HTR-8/SVneo (cell line): ENCODE data around the gene NCOA5.
A peak's percentile ranks its signal among the peaks of the same experiment; 100 is the strongest.

Experiments used
- DNase-seq: peaks from one replicate; pipeline ENCODE4 v3.0.0; 2011; ENCODE audit warnings: low spot score, mixed read lengths; ENCODE audit not compliant: insufficient read length
- FAIRE-seq: peaks from 2 replicates; lab custom pipeline; 2011; peaks lifted over from hg19 to GRCh38; lab: Jason Lieb, UNC

NCOA5 gene

GRCh38 chr20:46022411-46023147 lies 67.2 kb downstream of the NCOA5 start:
- FAIRE-seq: peak; percentile 46

GRCh38 chr20:46021361-46022359 lies 68.1 kb downstream of the NCOA5 start:
- FAIRE-seq (peak; percentile 92), DNase-seq (peak; percentile 95)

More at GRCh38 chr20:46022411-46023147, 67.2 kb downstream of the NCOA5 start:
- peak; percentile 79 for DNase-seq

GRCh38 chr20:46020555-46020954 lies 69.2 kb downstream of the NCOA5 start:
- FAIRE-seq (no peak), DNase-seq (no peak)

- DNase-seq (no peak), FAIRE-seq (peak; percentile 42)
Measured at GRCh38 chr20:46018611-46019010, 71.2 kb downstream of the NCOA5 start.

DNA sequence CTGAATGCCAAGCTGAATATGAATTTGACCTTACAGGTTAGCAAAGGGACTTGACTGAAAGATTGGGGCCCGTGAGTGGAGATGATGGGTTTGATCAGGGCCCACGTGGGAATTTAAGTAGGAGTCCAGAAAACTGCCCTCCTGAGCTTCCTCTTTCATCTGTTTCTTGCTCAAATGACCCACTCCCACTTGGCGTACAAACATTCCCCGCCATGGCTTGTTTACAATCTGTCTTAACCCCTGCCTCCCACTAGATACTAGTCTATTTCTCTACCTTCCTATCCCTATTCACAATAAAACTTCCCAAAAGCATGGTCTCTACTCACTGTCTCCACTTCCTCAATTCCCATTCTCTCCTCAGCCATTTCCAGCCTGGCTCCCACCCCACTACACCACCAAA lies 71.7 kb downstream of the NCOA5 start:
- DNase-seq (no peak), FAIRE-seq (no peak)

GRCh38 chr20:46017272-46017671 lies 72.5 kb downstream of the NCOA5 start:
- DNase-seq (no peak), FAIRE-seq (peak; percentile 65)

- DNase-seq (no peak), FAIRE-seq (peak; percentile 51)
Measured at GRCh38 chr20:46014517-46015396, 75.0 kb downstream of the NCOA5 start.

GRCh38 chr20:46013829-46014516 lies 75.8 kb downstream of the NCOA5 start:
- peak; percentile 90 for DNase-seq

DNA sequence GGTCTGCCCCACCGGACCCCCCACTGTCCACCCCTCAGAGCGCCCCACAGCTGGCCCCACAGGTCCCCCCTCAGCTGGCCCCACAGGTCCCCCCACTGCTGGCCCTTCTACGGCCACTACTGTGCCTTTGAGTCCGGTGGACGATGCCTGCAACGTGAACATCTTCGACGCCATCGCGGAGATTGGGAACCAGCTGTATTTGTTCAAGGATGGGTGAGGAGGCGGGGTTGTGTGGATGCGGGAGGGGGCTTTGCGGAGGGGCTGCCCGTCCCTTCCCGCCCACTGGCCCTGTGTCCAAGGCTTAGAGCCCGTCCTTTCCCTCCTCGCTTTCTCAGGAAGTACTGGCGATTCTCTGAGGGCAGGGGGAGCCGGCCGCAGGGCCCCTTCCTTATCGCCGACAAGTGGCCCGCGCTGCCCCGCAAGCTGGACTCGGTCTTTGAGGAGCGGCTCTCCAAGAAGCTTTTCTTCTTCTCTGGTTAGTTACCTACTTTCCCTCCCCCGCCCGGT lies 76.4 kb downstream of the NCOA5 start:
- FAIRE-seq: no peak
- DNase-seq: no peak

More at GRCh38 chr20:46013829-46014516, 75.8 kb downstream of the NCOA5 start:
- peak; percentile 93 for FAIRE-seq

DNA sequence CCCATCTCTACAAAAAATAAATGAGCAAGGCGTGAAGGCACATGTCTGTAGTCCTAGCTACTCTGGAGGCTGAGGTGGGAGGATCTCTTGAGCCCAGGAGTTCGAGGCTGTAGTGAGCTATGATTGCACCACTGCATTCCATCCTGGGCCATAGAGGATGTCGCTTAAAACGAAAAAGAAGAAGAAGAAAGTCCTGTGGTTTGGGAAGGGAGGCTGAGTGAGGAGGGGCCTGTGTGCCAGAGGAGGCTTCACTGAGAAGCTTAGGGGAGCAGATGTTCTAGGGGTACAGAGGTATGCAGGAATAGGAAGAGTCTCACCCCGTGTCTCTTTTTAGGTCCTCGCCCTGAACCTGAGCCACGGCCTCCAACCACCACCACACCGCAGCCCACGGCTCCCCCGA lies 76.8 kb downstream of the NCOA5 start:
- FAIRE-seq (peak; percentile 31), DNase-seq (no peak)

DNA sequence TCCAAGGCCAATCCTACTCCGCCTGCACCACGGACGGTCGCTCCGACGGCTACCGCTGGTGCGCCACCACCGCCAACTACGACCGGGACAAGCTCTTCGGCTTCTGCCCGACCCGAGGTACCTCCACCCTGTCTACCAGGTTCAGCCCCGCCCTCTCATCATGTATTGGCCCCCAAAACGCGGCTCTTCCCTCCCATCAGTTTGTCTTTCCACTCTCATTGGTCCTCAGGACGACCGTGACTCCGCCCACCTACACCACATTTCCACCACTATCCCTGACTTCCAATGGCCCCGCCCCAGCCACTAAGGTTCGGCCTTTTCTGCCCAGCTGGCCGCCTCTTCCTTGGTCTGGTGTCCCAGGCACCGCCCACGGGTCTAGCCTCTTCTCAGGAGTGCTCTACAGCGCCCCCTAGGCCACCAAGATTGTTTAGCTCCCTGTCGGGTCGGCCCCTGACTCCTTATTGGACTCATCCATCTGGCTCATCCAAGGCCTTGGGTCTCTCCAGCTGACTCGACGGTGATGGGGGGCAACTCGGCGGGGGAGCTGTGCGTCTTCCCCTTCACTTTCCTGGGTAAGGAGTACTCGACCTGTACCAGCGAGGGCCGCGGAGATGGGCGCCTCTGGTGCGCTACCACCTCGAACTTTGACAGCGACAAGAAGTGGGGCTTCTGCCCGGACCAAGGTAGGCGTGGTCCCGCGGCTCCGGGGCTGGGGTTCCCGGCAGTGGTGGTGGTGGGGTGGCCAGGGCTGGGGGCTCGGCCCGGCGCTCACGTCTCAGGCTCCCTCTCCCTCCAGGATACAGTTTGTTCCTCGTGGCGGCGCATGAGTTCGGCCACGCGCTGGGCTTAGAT lies 77.9 kb downstream of the NCOA5 start:
- DNase-seq: no peak
- peak; percentile 58 for FAIRE-seq
